ENCODE measurements around the gene POMT2. TPM values are rescaled to one million over a fixed set of nuclear protein-coding genes. Genes with fewer than 3 reads are reported as not detected.

Gene POMT2
- total RNA-seq, 1 donor from 2014 or later, result 13.4 TPM

DNA sequence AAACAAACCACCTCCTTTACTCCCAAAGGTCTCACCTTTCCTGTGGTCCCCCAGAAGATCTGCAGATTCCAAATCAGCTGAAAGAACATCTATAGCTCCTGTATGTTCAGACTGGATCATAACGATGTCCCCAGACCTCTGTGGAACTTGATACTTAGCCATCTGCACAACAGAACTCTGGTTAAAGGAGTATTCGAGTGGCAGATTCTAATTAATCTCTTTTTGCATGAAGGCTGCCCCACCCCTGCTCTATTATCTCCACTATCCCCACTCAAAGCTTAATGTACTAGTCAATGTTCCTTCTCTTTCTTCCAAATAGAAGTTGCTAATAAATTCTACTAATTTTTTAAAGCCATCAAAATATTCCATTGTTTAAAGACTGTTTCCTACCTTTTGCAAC, 23.0 kb upstream of the POMT2 start:
- TF ChIP-seq, protein P1, sequence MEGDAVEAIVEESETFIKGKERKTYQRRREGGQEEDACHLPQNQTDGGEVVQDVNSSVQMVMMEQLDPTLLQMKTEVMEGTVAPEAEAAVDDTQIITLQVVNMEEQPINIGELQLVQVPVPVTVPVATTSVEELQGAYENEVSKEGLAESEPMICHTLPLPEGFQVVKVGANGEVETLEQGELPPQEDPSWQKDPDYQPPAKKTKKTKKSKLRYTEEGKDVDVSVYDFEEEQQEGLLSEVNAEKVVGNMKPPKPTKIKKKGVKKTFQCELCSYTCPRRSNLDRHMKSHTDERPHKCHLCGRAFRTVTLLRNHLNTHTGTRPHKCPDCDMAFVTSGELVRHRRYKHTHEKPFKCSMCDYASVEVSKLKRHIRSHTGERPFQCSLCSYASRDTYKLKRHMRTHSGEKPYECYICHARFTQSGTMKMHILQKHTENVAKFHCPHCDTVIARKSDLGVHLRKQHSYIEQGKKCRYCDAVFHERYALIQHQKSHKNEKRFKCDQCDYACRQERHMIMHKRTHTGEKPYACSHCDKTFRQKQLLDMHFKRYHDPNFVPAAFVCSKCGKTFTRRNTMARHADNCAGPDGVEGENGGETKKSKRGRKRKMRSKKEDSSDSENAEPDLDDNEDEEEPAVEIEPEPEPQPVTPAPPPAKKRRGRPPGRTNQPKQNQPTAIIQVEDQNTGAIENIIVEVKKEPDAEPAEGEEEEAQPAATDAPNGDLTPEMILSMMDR (IDR thresholded peaks at IDR 0.05; ENCODE audit: borderline replicate concordance), result no peak
- no peak for DNase-seq
- Histone ChIP-seq H3K36me3 (peaks cover 31% of the 10 kb centered on the region), H3K27me3 (ENCODE audit: low read depth) (no peaks in the 10 kb centered on the region), H3K9me3 (replicated peaks) (no peaks in the 10 kb centered on the region), H3K4me3 (no peak overlapping the region), H3K4me1 (no peaks in the 10 kb centered on the region), H3K27ac (replicated peaks) (no peak overlapping the region)
- intact Hi-C loops (cut with micrococcal nuclease), result no loop called here

DNA sequence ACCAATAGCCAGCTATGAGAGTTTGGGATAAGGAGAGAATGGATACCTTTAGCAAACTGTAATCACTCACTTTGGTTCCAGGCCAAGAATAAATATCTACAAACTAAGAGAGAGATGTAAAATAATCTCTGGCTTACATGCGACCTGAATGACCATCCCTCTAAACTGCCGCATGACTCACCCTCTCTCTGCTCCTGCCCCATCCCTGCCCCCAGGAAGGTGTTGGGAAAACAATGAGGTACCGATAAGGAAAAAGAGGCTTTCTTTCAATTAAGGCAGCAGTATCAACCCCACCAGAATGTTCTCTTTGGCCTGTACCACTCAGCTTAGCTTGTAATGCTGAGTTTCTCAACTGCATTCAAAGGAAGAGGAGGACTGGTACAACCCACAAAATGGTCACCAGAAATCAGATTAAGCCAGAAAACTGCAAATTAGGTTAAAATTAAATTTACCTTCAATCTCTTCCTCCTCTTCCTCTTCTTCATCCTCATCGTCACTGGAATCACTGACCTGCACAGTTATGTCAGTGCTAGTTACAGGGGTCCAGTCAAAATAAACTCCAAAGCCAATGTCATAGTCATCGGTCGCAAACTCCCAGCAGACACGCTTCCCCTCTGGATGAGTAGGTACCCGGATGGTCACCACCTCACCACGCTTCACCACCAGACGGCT, 22.2 kb upstream of the POMT2 start:
- TF ChIP-seq, protein P1 (IDR thresholded peaks at IDR 0.05; ENCODE audit: borderline replicate concordance), result no peak
- Histone ChIP-seq H3K36me3 (peaks cover 31% of the 10 kb centered on the region), H3K27me3 (ENCODE audit: low read depth) (no peaks in the 10 kb centered on the region), H3K4me1 (no peaks in the 10 kb centered on the region), H3K4me3 (no peak overlapping the region), H3K9me3 (replicated peaks) (no peaks in the 10 kb centered on the region), H3K27ac (replicated peaks) (no peak overlapping the region)
- intact Hi-C loops (cut with micrococcal nuclease), result no loop called here
- DNase-seq, result no peak

- Histone ChIP-seq H3K27ac (replicated peaks) (no peak overlapping the region), H3K36me3 (peaks cover 31% of the 10 kb centered on the region), H3K4me3 (no peak overlapping the region), H3K9me3 (replicated peaks) (no peaks in the 10 kb centered on the region), H3K4me1 (no peaks in the 10 kb centered on the region), H3K27me3 (ENCODE audit: low read depth) (no peaks in the 10 kb centered on the region)
- TF ChIP-seq, protein P1 (IDR thresholded peaks at IDR 0.05; ENCODE audit: borderline replicate concordance), result no peak
- no peak for DNase-seq
- intact Hi-C loops (cut with micrococcal nuclease), result no loop called here
Observed at GRCh38 chr14:77340389-77340788, 19.7 kb upstream of the POMT2 start.

GRCh38 chr14:77339407-77339806, 18.7 kb upstream of the POMT2 start:
- Histone ChIP-seq H3K4me1 (no peaks in the 10 kb centered on the region), H3K4me3 (no peak overlapping the region), H3K27ac (replicated peaks) (no peak overlapping the region), H3K9me3 (replicated peaks) (no peaks in the 10 kb centered on the region), H3K36me3 (peaks cover 31% of the 10 kb centered on the region), H3K27me3 (ENCODE audit: low read depth) (no peaks in the 10 kb centered on the region)
- TF ChIP-seq, protein P1 (IDR thresholded peaks at IDR 0.05; ENCODE audit: borderline replicate concordance), result no peak
- no peak for DNase-seq
- intact Hi-C loops (cut with micrococcal nuclease), result no loop called here

- Histone ChIP-seq H3K27ac (replicated peaks) (no peak overlapping the region), H3K27me3 (ENCODE audit: low read depth) (no peaks in the 10 kb centered on the region), H3K36me3 (peaks cover 28% of the 10 kb centered on the region), H3K4me3 (no peak overlapping the region), H3K4me1 (no peaks in the 10 kb centered on the region), H3K9me3 (replicated peaks) (no peaks in the 10 kb centered on the region)
- DNase-seq, result no peak
- intact Hi-C loops (cut with micrococcal nuclease), result no loop called here
- TF ChIP-seq, protein P1 (IDR thresholded peaks at IDR 0.05; ENCODE audit: borderline replicate concordance), result no peak
Observed at GRCh38 chr14:77338302-77338701, 17.6 kb upstream of the POMT2 start.

Measured in left ventricle myocardium inferior (tissue), 1 donor.